GOT3 (cell line): Measurements from ENCODE around the gene PCSK6.

Experiments
- DNase-seq: peaks from one replicate; lab custom pipeline; 2025; ENCODE audit warnings: mixed read lengths; lab: John Stamatoyannopoulos, UW

Gene PCSK6

DNA sequence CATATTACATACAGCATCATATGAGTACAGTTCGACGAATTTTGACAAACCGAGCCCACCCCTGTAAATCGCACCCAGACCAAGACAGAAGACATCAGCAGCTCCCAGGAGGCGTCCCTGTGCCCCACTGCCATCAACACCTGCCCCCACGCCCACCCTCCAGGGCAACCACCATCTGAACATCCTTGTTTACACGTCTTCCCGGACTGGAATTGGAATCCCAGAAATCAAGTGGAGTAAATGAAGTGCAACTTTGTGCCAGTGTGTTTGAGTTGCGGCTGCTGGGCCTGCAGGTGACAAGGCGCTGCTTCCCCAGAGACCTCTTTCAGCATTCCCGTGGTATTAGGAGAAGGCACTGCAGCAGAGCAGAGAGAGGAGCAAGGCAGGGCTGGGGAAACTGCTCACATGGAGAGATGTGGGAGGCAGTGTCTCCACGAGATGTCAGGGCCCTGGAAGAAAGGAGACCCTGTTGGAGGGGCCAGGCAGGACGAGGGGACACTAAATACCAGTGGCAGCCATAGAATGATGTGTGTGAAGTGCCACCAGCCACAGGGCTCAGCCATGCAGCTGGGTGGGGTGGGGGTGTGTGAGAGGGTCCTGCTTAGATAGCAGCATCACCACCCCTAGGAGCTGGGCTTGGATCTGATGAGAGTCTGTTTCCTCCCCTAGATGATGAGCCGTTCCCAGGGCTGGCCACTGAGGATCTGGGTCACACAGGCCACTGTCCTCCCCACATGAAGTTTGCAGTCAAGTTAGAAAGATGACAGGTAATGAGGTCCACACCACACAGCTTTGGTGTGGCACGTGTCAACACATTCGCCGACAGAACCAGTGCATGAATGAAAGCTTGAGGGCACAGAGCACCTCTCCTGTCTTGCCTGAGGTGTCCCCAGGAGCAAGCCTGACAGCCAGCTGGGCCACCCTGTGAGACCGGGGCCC, 33.4 kb upstream of the PCSK6 start:
- no peak for DNase-seq

DNA sequence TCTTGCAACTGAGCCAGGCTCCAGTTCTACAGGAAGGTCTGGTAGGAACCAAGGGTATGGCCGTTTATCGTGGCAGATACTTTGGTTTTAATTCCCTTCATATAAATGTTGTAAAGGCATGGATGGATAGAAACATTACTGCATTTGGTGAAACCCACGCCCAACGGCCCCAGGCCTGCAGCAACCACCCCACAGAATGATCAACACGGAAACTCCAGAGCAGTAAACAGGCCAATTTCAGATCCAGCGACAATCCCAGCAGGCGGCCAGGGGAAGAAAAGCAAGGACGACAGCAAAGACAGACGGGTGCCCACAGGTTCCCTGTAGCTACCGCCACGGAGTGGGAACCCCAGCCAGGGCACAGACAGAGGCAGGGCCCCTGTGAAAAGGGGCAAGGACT, 32.6 kb upstream of the PCSK6 start:
- no peak for DNase-seq

DNA sequence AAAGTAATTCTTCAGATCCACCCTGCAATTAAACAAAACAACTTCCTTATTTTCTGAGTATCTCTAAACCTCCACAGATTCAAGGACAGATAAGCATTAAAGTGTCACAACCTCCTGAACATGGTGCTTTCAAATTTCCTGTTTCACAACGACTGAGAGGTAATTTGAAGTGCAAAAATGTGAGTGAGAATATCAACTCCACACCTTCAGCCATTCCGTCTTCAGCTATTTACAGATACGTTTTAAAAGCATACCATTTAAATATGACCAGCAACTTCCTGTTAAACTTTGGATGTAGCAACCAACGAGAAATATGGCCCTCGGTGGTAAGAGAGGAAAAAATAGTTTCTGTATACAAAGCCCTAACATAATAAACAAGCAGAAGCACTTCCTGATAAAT, 32.1 kb upstream of the PCSK6 start:
- no peak for DNase-seq

DNA sequence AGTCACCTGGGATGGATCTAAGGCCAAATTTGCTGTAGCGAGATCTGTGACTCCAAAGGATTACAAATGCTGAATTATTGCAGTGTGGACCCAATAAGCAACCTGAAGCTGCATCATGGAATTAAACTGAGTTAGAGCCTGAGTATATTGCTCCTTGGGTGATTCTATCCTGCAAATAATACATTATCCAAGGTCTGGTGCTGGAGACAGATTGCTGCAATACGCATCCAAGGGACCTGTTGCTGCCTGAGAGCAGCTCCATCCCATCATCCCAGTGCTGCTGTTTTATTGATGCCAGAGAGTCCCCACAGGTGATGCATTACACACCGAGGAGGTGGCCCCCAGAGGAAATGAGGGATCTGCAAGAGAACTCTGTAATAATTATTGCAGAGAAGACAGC, 31.6 kb upstream of the PCSK6 start:
- DNase-seq, result no peak

DNA sequence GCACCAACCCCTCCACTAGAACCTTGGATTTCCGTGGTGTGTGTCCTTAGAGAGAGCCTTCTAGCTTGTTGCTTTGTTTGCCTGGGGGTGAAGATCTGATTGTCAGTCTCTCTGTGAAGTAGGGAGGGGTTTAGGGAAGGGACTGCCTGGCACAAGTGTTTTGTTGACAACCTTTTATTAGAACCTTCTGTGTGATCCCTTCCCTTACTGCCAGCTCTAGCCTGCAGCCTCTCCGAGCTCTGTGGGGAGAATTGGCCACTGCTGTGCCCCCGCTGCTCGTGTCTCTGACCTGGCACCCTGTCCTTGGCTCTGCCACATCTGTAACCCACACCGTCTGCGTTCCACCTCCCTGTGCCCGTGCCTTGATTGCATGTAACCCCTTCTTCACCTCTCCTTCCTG, 30.9 kb upstream of the PCSK6 start:
- no peak for DNase-seq

DNA sequence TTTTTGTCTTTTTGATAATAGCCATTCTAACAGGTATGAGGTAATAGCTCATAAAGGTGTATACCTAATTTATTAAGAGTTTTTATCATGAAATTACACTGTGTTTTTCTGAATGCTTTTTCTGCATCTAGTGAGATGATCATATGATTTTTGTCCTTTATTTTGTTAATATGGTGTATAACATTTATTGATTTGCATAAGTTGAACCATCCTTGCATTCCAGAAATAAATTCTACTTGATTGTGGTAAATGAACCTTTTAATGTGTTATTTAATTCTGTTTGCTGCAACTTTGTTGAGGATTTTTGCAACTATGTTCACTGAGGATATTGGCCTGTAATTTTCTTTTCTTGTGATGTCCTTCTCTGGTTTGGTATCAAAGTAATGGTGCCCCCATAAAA, 28.0 kb upstream of the PCSK6 start:
- DNase-seq, result no peak

DNA sequence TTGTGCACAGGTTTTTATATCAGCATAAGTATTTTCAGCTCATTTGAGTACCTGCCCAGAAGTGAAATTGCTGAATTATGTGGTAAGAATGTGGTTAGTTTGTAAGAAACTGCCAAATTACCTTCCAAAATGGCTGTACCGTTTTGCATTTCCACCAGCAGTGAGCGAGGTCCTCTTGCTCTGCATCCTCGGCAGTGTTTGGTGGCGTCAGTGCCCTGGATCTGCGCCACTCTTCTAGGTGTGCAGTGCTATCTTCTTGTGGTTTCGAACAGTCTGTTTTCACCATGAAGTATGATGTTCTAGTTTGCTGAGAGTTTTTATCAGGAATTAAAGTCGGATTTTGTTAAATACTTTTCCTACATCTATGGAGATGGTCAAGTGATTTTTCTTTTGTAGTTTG, 24.8 kb upstream of the PCSK6 start:
- no peak for DNase-seq

DNA sequence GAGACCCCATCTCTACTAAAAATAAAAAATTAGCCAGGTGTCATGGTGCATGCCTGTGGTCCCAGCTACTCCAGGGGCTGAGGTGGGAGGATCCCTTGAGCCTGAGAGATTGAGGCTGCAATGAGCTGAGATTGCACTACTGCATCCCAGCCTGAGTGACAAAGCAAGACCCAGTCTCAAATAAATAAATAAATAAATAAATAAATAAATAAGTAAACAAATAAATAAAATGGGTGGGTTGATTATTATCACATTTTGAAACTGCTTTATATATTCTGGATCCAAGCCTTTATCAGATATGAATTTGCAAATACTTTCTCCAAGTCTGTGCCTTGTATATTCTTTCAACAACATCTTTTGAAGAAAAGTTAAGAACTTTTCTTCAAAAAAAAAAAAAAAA, 22.2 kb upstream of the PCSK6 start:
- no peak for DNase-seq

DNA sequence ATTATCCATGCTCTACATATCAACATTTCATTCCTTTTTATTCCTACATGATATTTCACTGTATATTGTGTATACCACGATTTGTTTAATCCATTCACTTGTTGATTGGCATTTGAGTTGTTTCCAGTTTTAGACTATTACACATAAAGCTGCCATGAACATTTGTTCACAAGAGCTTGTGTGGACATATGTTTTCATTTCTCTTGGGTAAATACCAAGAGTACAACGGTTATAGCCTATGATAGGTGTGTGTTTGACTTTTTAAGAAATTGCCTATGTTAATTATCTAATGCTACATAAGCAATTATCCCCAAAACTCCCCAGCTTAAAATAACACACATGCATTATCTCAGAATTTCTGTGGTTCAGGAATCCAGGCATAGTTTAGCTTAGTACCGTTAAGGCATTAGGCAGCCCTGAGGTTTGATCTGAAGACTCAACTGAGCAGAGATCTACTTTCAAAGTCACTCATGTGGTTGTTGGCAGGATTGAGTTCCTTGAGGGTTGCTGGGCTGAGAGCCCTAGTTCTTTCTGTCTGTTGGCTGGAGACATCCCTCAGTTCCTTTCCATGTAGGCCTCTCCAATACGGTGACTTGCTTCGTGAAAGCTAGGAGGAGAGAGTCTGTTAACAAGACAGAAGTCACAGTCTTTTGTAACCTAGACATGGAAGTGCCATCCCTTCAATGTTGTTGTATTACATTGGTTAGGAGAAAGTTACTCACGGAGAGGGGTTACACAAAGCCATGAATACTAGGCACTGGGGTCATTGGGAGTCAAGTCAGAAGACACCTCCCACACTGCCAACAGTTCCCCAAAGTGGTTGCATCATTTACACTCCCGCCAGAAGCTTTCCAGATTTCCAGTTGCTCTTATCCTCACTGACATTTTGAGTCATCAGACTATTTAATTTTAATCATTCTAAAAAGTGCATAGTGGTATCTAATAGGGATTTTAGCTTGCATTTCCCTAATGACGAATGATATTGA, 21.0 kb upstream of the PCSK6 start:
- DNase-seq, result no peak

DNA sequence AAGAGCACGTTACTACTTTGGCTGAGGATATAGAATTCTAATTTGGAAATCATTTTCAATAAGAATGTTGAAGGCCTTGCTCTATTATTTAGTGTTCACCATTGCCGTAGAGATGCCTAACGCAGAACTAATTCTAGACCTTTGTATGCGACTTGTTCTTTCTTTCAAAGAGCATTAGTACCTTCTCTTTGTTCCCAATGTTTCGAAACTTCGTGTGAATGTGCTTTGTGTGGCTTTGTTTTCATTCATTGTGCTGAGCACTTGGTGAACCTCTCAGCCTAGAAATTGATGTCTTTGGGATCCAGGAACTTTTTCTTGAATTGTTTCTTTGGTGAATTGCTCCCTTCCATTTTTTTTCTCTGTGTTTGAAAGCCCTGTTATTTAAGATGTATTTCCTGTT, 19.8 kb upstream of the PCSK6 start:
- no peak for DNase-seq

DNA sequence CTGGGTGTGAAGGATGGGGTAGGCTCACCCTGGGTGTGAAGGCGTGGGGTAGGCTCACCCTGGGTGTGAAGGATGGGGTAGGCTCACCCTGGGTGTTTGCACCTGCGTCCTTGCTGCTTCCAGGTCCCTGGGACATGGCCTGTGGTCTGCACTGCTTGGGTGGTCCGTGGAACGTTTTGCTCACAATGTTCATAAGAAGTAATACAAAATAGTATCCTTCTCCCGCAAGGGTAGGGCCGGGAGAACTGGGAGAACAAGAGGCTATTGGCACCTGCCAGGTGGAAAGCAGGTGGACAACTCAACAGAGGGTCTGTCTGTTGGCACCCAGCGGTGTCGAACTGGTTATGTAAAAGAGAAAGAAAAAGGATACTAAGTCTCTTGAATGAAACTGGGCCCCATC, 17.0 kb upstream of the PCSK6 start:
- no peak for DNase-seq

DNA sequence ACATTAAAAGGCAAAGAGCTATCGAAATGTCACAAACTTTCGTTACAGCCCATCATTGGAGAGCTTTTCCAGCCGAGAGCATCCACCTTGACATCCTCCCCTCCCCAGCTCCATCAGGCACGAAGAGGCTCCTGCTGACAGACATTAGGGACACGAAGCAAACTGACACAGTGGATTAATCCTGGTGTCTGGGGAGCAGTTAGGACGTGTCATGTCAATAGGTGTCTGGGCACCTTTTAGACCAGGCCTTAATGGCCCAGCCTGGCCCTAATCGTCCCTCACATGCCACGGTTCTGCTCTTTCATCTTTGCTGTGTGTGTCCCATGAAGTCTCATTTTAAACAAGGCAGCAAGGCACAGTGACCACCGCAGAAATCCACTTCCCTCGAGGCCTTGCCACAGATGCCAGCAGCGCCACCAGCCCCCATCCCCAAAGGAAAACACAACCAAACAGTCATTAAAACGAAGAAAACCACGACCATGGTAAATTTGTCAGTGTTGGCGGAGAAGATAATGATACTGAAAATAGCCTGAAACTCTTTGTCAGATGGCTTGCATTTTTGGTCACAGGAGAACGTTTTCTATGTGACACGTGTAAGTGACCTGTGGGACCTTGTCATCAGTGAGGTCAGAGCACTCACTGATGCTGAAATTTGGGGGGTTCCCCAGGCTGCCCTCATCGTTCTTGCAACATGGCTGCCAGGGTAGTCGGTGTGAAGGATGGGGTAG, 16.3 kb upstream of the PCSK6 start:
- DNase-seq, result no peak

DNA sequence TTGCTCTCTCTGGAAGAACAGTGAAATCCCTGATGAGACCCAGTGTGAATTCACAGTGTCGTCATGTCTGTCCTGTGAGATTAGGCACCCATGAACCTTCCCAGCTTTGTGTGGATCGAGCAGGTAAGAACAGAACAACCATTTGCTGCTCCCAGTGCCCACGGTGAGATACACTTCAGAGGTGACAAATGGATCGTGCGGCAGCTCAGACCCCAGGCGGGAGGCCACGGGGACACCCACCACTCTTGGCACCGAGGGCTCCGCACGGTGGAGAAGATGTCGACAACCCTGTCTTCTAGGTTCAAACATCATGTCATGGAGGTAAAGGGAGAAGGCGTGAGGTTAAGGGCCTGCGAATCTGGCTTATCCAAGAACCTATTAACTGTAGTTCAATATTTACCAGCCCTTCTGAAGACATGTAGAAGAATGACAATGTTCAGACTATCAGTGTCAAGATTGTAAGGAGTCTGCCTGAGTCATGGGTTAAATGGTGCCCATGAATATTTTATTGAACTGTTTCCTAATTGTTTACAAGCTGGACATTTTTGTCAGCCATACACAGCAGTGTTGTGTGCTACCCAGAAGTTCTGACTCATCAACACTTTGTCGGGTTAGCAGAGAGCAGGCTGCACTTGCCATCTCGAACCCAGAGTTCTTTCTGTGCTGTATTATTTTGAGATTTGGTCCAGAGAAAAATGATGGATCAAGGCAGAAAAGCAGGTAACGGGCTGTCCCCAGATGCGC, 15.5 kb upstream of the PCSK6 start:
- DNase-seq, result no peak

DNA sequence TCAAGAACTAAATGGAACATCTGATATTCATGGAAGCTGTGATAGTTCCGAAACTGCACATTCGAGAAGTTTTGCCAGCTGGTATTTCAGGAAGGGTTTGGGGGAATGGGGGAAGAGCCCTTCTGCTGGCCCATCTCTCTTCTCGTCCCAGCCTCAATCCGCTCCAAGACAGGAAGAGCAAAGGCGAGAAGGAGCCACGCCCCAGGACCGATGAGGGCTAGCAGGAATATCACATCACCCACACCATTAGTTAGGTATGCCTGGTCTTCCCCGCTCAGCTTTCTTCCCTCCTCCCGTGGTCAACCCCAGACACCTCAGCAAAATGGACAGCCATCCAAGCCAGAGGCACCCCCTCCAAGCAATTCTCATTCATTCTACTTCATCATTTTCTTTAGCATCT, 14.9 kb upstream of the PCSK6 start:
- no peak for DNase-seq

DNA sequence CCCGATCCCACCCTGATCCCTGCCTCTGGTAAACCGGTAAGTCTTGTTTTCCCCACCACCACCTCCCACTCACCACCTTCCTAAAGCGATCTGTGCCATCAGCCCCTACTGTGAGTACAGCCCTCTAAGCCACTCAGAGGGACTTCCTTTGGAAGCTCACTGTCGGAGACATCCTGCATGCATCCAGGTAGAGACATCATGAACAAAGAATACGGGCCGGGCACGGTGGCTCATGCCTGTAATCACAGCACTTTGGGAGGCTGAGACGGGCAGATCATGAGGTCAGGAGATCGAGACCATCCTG, 13.7 kb upstream of the PCSK6 start:
- no peak for DNase-seq

DNA sequence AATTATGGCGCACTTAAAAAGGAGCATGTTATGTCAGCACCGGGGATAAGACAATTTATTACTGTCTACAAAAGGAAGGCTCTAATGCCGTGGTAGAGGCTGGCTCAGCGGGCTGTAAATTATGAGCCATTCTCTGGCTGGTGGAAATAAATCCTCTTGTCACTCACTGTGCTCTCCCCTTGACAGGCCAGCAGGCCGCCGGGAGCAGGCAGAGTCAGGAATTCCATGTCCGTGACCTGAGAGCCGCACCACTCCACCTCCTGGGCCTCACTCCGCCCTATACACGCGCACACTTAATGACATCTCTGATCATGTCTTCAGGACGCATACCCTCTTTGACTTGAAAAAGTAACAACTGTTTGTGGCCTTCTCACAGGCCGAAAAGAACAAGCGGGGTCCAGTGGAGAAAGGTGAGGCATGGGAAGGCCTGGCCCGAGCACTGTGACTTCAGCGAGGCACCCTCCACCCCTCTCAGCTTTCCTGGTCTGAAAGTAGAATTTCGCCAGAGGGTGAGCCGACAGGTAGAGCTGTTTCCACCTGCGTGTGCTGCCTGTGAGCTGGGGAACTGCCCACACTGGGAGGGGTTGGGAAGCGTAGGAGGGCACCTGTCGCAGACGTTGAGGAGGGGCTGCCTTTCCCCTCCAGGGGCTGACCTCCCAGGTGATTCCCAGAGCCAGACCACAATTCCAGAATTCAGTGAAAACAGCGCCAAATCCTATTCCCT, 13.2 kb upstream of the PCSK6 start:
- DNase-seq, result no peak

DNA sequence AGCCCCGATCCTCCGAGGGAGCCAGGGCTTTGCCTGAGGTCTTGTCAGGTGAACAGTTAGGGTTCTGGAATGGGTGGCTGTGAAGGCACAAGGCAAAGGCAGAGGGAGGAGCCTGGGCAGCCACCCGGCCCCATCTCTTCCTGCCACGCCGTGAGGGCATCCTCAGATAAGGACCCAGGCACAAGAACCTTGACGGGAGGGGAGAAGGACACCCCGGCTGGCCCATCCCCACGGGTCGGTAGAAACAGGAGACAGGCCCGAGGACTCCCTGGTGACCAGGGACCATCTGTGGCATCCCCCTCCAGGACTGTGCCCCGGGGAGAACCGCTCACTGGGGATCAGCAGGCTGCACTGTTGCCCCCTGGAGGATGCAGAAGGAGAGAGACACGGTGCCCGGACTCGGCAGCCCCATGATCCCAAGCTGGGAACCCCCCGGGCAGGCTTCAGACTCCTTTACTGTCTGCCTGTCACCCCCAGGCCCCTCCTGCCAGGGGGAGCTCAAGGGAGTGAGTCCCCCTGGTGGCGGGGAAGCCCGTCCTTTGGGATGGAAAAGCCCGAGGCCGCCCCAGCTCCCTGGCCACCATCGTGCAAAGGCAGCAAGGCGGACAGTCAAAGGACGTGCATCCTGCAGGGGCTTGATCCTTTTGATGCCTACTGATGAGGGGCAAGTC, 12.3 kb upstream of the PCSK6 start:
- DNase-seq, result no peak

DNA sequence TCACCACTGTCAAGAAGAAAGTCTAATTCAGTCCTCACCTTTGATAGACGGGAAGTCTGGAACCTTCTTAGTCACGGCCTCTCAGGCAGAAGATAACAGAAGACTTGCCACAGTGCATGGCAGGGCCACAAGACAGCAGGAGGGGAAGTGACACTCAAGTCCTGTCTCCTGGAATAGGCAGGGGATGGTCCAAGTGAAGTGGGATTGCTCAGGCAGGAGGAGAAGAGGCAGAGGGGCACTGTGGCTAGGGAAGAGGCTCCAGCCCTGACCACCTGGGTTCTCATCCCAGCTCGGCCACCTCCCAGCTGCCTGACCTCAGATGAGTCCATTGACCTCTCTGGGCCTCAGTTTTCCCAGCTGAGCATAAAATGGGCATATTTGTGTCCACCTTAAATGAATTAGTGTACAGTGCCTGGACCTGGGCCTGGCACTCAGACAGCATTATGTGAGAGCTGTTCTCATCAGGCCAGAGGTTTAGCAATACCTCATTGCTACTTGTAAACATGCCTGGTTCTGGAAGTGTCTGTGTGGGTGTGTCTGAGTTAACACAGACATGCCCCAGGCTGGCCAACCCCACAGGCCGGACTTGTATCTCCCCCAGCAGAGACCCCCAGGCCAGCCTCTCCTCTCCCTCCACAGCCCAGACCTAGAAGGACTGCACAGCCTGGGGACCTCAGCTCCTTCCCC, 11.5 kb upstream of the PCSK6 start:
- no peak for DNase-seq

DNA sequence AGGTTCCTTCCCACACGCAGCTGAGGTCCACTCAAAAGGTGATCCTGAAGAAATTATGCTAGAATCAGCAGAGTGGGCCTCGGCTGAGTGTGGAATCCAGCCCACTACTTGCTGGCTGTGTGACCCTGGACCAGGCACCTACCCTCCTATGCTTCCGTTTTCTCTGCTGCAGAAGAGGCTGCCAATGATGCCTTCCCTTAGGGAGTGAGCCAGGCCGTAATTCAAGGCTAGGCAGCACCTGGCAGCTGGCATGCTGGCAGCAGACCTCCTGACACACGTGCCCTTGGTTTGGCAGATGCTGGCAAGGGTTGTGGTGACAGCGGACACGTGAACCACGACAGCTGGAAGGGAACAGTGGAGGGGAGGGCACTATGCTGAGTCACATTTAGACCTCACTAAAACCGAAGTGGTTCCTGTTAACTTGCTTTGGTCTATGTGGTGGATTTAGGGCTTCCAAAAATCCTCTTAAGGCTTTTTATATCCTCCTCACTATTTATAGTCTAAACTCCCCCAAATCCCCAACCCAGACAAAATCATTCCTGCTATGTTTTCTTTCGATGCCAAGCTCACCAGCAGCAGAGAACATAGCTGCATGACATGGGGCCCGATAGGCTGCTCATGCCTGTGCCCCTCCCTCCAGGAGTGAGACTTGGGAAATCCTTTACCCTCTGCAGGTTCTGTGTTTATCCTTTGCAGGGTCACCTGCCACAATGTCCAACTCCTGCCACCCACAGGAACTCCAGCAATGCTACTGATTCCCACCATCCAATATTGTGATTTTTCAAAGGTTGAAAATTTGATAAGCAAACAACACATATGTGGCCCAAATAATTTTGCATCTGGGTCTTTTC, 10.6 kb upstream of the PCSK6 start:
- DNase-seq, result no peak
